Activated CD4-positive, alpha-beta T cell treated with anti-CD3 and anti-CD28 coated beads, Interleukin-2, Interleukin-6, amounts not matched to agents 100 ng/mL and 50 ng/mL, durations not matched to agents 16 hours and 8 hours (primary cell): ENCODE measurements around the gene HPSE2.
"Not testable (repeated sequence)": the region's sequence is repeated elsewhere in the genome, so short reads cannot be mapped to it uniquely, and the experiment has no call there.

Source experiments
- DNase-seq: peaks from one replicate; pipeline ENCODE4 v3.0.0-alpha.2; 2020

Gene HPSE2

GRCh38 chr10:99235658-99236626, at the start of gene HPSE2:
HPSE2 (minus strand) TSS chr10:99235852.
- no peak for DNase-seq

- no peak for DNase-seq
These were observed 44.8 kb upstream of the HPSE2 start for GRCh38 chr10:99280472-99280871.

DNA sequence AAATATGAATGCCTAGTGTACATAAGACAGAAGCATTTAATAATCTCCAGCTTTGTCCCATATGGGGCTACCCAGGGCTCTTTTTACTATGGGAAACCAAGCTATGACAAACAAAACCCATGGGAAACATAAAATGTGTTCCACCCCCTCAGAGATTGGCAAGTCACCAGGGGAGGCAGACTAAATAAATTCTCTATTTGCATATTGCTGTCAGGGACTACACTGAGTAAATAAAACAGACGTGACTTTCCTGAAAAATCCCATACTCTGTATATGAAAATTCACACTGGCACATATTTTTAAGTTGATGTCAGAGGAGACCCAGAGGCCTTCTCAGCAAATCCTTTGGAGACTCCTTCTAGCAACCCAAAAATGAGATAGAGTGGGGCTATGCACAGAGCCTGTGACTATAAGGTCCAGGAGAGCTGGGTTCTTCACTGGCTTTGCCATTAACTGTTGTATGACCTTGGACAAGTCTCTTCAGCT, 44.0 kb upstream of the HPSE2 start:
- no peak for DNase-seq

GRCh38 chr10:99276848-99277486, 41.3 kb upstream of the HPSE2 start:
- peak; percentile 20 for DNase-seq

- DNase-seq = no peak
These were observed 30.7 kb upstream of the HPSE2 start for GRCh38 chr10:99266383-99266782.

DNA sequence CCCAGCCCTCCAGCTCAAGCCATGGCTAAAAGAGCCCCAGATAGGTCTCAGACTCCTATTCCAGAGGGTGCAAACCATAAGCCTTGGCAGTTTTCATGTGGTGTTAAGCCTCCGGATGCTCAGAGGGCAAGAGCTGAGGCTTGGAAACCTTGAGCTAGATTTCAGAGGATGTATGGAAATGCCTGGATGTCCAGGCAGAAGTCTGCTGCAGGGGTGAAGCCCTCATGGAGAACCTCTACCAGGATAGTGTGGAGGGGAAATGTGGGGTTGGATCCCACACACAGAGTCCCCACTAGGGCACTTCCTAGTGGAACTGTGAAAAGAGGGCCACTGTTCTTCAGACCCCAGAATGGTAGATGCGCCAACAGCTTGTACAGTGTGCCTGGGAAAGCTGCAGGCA, 13.2 kb upstream of the HPSE2 start:
- no peak for DNase-seq

GRCh38 chr10:99247893-99248292, 12.2 kb upstream of the HPSE2 start:
- DNase-seq = not testable (repeated sequence)

- no peak for DNase-seq
These were observed 1.1 kb upstream of the HPSE2 start for GRCh38 chr10:99236627-99237309.

DNA sequence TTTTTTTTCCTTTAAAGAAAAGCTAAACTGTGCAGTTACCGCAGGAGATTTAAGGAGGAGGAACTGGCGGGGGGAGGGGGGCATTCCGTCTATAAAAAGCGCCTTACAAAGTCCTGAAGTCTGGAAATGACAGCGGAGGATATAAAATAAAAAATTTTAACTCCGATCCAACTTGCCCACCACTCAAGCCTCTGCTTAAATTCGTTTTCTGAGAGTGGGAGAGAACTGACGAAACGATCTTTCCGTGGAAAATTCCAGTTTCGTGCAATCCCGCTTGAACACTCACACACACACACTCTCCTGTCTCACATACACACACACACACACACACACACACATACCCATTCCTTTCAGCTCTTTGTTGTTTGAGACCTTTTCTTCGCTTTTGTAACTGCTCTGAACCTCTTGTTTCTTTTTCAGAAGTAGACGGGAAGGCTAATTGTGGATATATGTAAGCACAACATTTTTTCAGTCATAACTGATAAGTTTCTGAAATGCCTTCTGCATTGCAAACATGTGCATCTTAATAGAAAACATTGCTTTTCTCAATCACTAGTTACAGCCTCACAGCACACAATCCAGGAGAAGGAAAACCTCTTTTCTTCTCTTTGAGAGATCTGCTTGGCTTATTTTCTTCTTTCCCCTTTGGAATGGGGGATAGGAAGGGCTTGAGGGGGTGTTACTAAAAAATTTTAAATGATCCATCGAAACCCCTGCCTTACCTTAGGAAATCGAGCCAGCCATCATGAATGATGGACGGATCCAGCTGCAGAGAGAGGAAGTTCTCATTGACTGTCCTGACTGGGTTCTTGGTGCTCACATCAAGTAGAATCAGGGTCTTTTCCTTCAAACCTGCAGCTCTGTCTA, 628 bp downstream of the HPSE2 start:
- DNase-seq = no peak

DNA sequence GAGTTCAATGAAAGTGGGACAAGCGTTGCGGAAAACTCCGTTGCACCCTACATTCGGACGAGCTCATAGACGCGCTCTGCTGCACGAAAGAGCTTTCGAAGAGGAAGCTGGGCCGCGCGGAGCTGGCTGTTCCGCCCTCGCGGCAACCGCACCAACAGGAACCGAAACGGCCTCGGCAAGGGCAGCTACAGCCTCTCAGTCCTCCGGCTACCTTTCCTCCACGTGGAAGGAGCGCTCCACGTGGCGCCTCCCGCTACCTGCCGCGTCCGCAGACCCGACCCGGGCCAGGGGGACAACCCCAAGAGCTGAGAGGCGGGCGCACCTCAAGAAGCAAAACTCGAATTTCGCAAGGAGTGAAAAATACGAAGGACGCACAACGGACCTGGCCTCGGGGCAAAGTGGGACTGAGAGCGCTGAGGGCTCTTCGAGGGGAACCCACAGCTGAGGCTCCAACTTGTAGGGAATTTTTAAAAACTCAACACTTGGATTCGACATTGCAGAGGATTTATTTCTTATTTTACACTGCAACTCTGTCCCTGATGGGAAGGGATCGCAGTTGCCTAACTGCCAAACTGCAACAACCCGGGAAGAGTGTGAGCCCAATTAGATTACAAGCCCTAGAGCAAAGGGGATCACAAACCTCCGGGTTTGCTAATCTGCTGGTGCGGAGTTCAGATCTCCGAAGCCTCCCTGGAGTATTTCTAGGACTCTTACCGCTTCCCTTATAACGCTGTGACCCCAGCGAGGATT, 1.4 kb downstream of the HPSE2 start:
- peak; percentile 68 for DNase-seq

DNA sequence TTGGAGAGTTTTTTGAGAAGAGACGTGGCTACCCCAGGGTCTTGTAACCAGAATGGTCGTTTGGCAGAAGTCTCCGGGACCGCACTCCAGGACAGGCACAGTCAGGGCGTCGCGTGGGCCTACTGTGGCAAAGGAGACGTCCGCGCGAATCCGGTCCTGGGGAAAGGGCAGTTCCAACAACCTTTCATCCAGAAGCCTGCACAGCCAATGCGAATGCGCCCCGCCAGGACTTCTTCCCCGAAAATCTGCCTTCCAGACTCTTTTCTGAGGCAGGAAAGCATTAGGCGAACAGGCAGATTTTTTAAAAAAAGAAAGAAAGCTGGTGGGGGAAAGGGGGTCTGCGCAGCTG, 2.0 kb downstream of the HPSE2 start:
- no peak for DNase-seq

DNA sequence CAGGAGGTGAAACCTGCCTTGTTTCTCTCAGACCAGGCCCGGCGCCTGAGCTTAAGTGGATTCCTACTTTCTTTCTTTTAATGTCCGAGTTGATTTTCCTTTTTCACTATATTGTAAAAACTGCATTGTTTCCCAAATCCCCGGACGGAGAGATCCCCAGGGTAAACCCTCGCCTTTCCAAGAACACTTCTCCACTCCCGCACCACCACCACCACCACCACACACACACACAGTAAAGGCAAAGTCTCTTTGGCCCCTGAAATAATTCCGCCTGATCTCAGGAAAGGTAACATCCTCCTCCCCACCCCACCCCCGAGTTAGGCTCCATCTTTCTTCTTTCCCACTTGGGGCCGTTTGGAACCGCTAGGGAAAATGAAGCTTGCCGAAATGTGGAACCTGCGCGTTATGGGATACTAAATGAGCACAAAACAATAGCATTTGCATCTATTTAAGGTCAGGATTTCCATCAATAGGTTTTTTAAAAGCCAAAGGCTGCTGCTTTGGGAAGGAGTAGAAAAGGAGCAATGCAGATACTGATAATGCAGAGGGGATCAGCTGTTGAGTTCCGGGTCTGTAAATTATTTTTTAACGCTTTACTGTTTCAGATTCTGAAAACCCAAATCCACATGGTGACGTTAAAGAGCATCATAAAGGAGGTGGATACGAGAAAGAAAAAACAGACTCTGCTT, 2.5 kb downstream of the HPSE2 start:
- DNase-seq = no peak

DNA sequence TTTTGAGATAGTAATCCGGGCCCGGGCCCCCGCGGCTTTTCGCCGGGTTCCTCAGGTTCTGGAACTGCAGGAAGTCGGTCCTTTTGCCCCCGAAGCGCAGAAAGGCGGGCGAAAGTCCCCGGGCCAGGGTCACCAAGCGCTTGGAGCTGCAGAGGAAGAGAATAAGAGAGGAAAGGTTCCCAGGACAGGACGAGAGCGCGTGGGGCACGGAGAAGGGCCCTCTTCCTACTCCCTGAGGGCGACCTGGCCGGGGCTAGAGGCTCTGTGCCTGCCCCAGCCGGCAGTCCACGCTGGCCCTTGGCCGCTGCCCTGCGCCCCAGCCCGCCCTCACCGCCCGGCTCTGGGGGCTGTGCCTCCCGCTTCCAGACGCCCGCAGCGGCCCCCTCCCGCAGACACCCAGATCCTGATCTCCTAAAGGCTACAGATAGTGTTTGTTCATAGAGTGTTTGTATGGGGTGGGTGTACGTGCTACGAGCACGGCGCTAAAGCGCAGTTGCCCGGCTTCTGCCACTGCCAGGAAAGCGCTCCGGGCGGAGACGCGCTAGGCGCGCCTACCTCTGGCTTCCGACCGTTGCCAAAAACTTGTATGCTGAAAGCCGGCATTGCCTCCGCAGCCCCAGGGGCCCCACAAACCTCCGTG, 3.2 kb downstream of the HPSE2 start:
- peak; percentile 12 for DNase-seq

GRCh38 chr10:99224766-99225165, 10.9 kb downstream of the HPSE2 start:
- DNase-seq = no peak

DNA sequence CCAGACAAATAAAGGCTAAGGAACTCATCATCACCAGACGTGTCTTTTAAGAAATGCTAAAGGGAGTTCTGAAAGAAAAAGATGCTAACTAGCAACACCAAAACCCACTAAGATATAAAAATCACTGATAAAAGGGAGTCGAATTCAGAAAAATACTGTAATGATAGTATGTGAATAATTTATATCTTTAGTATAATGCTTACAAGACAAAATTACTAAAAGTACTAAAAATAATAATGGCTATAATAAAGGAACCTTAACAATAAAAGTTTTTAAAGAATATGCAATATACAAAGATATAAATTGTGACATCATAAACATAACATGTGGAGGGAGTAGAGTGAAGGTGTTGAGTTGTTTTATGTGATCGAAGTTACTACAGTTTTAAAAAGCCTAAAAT, 28.3 kb downstream of the HPSE2 start:
- no peak for DNase-seq

- no peak for DNase-seq
These were observed 32.3 kb downstream of the HPSE2 start for GRCh38 chr10:99203310-99203709.

DNA sequence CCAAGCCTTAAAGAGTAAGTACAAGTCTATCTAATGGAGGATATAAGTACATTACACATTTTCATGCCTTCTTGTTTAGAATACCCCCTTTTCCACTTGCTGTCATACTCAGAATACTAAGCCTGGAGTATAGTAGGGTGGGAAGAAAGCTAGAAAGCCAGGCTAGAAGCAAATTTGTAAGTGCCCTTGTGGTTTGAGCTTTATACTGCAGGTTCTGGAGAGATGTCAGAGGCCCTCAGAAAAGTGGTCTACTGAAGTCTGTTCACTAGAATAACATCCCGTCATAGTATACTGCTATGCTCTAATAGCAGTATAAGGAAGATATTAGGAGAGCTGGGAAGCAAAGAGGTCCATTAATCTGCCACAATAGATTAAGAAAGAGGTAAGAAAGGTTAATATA, 62.7 kb downstream of the HPSE2 start:
- no peak for DNase-seq

DNA sequence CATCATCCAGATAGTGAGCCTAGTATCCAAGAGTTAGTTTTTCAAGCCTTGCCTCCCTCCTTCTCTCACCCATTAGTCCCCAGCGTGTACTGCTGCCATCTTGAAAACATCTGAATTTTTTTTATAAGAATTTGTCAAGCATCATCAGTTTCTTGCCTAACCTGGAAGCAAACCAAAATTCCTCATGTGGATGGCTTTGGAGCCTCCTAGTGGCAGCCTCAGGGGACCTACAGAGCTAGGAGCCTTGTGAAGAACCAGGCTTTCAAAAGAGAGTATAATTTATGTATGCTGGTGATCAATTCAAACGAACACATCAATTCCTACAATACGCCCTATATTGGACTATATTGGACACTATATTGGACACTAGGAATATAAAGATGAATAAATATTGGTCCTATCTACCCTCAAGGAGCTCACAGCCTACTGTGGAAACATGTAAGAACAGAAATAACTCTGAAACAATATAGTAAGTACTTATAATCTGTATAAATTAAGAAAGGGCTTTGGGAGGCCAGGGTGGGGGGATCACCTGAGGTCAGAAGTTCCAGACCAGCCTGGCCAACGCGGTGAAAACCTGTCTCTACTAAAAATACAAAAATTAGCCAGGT, 63.4 kb downstream of the HPSE2 start:
- DNase-seq = no peak

DNA sequence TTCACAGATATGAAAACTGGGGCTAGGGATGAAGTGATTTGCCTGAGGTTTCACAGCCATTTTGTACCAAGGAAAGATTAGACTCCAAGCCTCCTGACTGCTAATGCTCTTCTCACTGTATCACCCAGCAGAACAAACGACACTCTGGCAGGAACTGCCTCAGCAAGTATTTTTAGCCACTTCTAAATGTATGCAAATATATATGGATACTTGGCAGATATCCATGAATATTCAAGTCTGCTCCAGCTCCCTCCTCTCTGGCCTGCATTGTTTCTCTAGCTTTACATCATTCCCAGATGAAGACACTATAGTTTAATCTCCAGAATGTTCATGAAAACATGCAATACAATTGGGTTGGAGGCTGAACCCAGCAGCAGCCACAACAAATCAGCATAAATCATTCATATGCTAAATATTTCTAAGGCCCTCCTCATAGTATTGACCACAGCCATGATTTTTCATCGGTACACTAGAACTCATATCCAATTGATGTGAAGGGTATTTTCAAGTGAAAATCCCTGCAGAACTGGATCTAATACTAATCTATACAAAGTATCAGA, 65.5 kb downstream of the HPSE2 start:
- DNase-seq = no peak

DNA sequence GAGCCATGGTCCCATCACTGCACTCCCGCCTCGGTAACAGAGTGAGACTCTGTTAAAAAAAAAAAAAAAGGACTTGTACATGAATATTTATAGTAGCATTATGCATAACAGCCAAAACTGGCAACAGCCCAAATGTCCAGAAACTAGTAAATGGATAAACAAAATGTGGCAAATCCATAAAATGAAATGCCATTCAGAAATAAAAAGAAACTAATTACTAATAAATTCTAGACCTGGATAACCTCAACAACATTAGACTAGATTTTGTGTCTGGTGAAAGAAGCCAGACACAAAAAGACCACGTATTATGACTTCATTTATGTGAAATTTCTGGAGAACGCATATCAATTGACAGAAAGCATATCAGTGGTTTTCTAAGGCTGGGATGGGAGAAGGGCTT, 74.5 kb downstream of the HPSE2 start:
- DNase-seq = no peak
